ENCODE data around the gene ABTB2. TPM values are rescaled to one million over a fixed set of nuclear protein-coding genes. Genes with fewer than 3 reads are reported as not detected.

ABTB2 gene
- total and polyA plus RNA-seq, 3 experiments from 2014 or later = 0.05 to 5.5 (median 5.4) TPM

DNA sequence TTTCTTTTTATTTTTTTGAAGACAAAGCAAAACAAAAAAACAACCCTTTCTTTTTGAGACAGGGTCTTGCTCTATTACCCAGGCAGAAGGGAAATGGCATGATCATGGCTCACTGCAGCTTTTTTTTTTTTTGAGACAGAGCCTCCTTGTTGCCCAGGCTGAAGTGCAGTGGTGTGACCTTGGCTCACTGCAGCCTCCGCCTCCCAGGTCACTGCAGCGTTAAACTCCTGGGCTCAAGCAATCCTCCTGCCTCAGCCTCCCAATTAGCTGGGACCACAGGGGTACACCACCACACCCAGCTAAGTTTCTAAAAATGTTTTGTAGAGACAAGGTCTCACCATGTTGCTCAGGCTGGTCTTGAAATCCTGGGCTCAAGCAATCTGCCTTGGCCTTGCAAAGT, 124.6 kb downstream of the ABTB2 start:
- peaks cover 17 to 26% (median 25%) of the 10 kb centered on the region in 3 donors for H3K4me1 Mint-ChIP-seq
- Histone ChIP-seq H3K4me3 (ENCODE audit: low read length) (no peak overlapping the region), H3K27ac (ENCODE audit: low read depth, low read length) (no peak overlapping the region), H3K27me3 (ENCODE audit: insufficient read depth, low read length, poor library complexity, severe bottlenecking) (no peaks in the 10 kb centered on the region), H3K4me1 (ENCODE audit: insufficient read depth, low read length) (peaks cover 19% of the 10 kb centered on the region), H3K36me3 (ENCODE audit: insufficient read depth, low read length) (no peaks in the 10 kb centered on the region), H3K9me3 (ENCODE audit: low read length) (no peaks in the 10 kb centered on the region)
- no peak overlapping the region for H3K4me3 Mint-ChIP-seq
- DNase-seq = no peak
- ChIA-PET POLR2A (interaction anchor here (0.6 kb wide), 1 partner anchor 914 kb away, joined by 3 read pairs; no protein-coding TSS in a partner anchor), CTCF (interaction anchor here (1.0 to 1.2 kb wide), 2 partner anchors 16 to 124 kb away, joined by 3 to 6 read pairs; partner anchors contain the start of gene ABTB2)
- no peaks in the 10 kb centered on the region for H3K36me3 Mint-ChIP-seq
- H3K27me3 Mint-ChIP-seq = peaks cover 5 to 23% of the 10 kb centered on the region in 2 donors
- no peak overlapping the region for H3K27ac Mint-ChIP-seq
- no peaks in the 10 kb centered on the region for H3K9me3 Mint-ChIP-seq

DNA sequence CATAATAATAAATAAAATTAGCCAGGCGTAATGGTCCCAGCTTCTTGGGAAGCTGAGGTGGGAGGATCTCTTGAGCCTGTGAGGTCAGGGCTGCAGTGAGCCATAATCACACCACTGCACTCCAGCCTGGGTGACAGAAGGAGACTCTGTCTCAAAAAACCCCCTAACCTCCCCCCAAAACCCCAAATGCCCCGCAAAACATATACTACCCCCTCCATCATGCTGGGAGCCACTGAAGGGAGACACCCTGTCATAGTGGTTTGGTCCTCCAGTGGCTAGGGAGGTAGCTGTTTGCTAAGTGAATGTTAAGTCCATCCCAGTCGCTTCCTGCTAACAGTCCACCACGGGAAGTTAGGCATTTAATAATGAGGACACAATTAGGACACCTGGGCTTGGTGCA, 125.0 kb downstream of the ABTB2 start:
- H3K27ac ChIP-seq (ENCODE audit: low read depth, low read length) = no peak overlapping the region
- POLR2A ChIA-PET = interaction anchor here (0.6 kb wide), 1 partner anchor 914 kb away, joined by 3 read pairs; no protein-coding TSS in a partner anchor

DNA sequence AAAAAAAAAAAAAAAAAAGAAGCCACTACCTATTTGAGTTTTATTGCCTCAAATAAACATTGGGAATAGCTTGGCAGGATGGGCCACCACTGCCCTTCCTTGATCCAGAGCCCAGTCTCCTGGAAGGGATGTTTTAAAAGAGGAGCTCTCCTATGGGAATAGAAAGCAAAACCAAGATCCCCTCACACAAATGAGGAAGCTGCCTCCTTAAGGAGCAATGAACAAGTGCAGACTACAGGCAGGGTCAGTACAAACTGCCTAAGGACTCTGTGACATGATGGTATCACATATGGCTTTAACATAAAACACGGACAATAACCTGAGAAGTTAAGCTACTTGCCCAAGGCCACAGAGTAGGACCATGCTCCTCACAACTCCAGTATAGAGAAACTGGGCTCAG, 131.6 kb downstream of the ABTB2 start:
- Mint-ChIP-seq H3K27me3 (peaks cover 7 to 26% of the 10 kb centered on the region in 2 donors), H3K4me3 (no peak overlapping the region), H3K36me3 (no peaks in the 10 kb centered on the region), H3K9me3 (no peaks in the 10 kb centered on the region), H3K27ac (no peak overlapping the region), H3K4me1 (no peaks in the 10 kb centered on the region)
- ChIA-PET CTCF (interaction anchor here (1.4 kb wide), 1 partner anchor 16 kb away, joined by 3 read pairs; no protein-coding TSS in a partner anchor), POLR2A (no interaction called here)
- no peaks in the 10 kb centered on the region for H3K36me3 ChIP-seq (ENCODE audit: insufficient read depth, low read length)
- H3K27ac ChIP-seq (ENCODE audit: low read depth, low read length) = no peak overlapping the region
- no peaks in the 10 kb centered on the region for H3K27me3 ChIP-seq (ENCODE audit: insufficient read depth, low read length, poor library complexity, severe bottlenecking)
- H3K4me1 ChIP-seq (ENCODE audit: insufficient read depth, low read length) = no peaks in the 10 kb centered on the region
- DNase-seq = no peak
- no peaks in the 10 kb centered on the region for H3K9me3 ChIP-seq (ENCODE audit: low read length)
- no peak overlapping the region for H3K4me3 ChIP-seq (ENCODE audit: low read length)

More for the DNA sequence above, 125.0 kb downstream of the ABTB2 start:
- H3K27ac Mint-ChIP-seq = no peak overlapping the region
- Histone ChIP-seq H3K27me3 (ENCODE audit: insufficient read depth, low read length, poor library complexity, severe bottlenecking) (no peaks in the 10 kb centered on the region), H3K4me1 (ENCODE audit: insufficient read depth, low read length) (peaks cover 19% of the 10 kb centered on the region), H3K9me3 (ENCODE audit: low read length) (no peaks in the 10 kb centered on the region), H3K4me3 (ENCODE audit: low read length) (no peak overlapping the region), H3K36me3 (ENCODE audit: insufficient read depth, low read length) (no peaks in the 10 kb centered on the region)
- CTCF ChIA-PET = interaction anchor here (1.0 kb wide), 1 partner anchor 17 kb away, joined by 3 read pairs; no protein-coding TSS in a partner anchor
- DNase-seq = no peak
- peaks cover 17 to 26% (median 25%) of the 10 kb centered on the region in 3 donors for H3K4me1 Mint-ChIP-seq
- no peaks in the 10 kb centered on the region for H3K9me3 Mint-ChIP-seq
- H3K27me3 Mint-ChIP-seq = peaks cover 5 to 23% of the 10 kb centered on the region in 2 donors
- H3K4me3 Mint-ChIP-seq = no peak overlapping the region
- H3K36me3 Mint-ChIP-seq = no peaks in the 10 kb centered on the region

DNA sequence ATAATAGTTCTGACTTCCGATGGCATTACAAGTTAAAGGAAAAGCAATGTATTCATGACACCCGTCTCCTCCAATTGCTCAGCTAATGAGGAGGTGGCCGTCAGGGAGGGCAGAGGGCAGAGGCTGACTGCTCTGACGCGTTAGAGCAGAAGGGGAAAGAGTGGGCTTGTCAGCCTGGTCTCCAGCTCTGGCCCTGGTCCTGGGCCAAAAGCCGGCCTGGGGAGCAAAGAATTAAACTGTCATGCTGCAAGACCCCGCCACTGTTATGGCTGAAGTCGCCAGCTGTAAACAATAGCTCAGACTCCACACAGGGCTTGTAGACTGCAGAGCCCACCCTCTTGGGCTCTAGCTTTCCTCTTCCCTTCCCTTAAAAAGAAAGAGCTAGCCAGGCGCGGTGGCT, 132.7 kb downstream of the ABTB2 start:
- Histone ChIP-seq H3K27ac (ENCODE audit: low read depth, low read length) (no peak overlapping the region), H3K36me3 (ENCODE audit: insufficient read depth, low read length) (no peaks in the 10 kb centered on the region), H3K9me3 (ENCODE audit: low read length) (no peaks in the 10 kb centered on the region), H3K27me3 (ENCODE audit: insufficient read depth, low read length, poor library complexity, severe bottlenecking) (no peaks in the 10 kb centered on the region), H3K4me1 (ENCODE audit: insufficient read depth, low read length) (no peaks in the 10 kb centered on the region), H3K4me3 (ENCODE audit: low read length) (no peak overlapping the region)
- POLR2A ChIA-PET = no interaction called here
- no peak overlapping the region for H3K4me3 Mint-ChIP-seq
- H3K27ac Mint-ChIP-seq = no peak overlapping the region
- peaks cover 11 to 15% of the 10 kb centered on the region in 2 donors for H3K27me3 Mint-ChIP-seq
- CTCF ChIA-PET = interaction anchor here (0.7 kb wide), 1 partner anchor 51 kb away, joined by 3 read pairs; no protein-coding TSS in a partner anchor
- H3K9me3 Mint-ChIP-seq = no peaks in the 10 kb centered on the region
- DNase-seq = no peak
- no peaks in the 10 kb centered on the region for H3K36me3 Mint-ChIP-seq
- H3K4me1 Mint-ChIP-seq = no peaks in the 10 kb centered on the region

DNA sequence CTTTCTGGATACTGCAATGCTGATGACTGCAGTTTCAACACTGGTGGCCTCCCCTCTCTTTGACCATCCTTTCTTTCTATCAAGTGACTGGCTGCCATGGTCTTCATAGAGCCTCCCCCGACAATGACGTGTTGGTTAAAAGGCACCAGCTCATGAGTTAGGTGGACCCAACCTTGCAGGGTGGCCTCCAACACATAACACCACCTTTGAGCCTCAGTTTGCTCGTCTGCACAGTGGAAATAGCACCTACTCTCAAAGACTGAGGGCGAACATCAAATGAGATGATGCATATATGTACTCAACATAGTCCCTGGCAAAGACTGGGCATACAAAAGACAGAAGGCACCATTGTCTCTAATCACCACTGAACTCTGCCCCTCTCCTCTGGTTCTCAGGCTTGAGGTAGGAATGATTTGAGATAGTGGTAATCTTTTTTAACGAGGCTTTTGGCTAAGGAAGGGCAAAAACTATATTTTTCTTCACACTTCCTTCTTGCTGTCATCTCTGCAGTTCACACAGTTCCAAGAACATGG, 133.3 kb downstream of the ABTB2 start:
- H3K4me3 ChIP-seq (ENCODE audit: low read length) = no peak overlapping the region

DNA sequence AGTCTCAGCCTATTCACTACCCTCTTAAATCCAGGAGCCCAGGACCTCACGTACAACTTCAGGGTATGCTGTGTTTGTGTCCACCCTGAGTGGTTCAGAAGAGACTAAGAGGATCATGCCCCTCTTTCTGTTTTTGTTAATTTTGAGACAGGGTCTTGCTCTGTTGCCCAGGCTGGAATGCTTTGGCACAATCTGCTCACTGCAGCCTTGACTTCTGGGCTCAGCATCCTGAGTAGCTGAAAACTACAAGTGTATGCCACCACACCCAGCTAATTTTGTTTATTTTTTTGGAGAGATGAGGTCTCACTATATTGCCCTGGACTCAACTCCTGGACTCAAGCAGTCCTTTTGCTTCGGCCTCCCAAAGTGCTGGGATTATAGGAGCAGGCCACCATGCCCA, 133.9 kb downstream of the ABTB2 start:
- Histone ChIP-seq H3K9me3 (ENCODE audit: low read length) (no peaks in the 10 kb centered on the region), H3K36me3 (ENCODE audit: insufficient read depth, low read length) (no peaks in the 10 kb centered on the region), H3K4me1 (ENCODE audit: insufficient read depth, low read length) (no peaks in the 10 kb centered on the region), H3K4me3 (ENCODE audit: low read length) (no peak overlapping the region), H3K27me3 (ENCODE audit: insufficient read depth, low read length, poor library complexity, severe bottlenecking) (no peaks in the 10 kb centered on the region), H3K27ac (ENCODE audit: low read depth, low read length) (no peak overlapping the region)
- ChIA-PET CTCF (interaction anchor here (0.8 kb wide), 1 partner anchor 9 kb away, joined by 3 read pairs; no protein-coding TSS in a partner anchor), POLR2A (no interaction called here)
- Mint-ChIP-seq H3K27ac (no peak overlapping the region), H3K4me3 (no peak overlapping the region), H3K4me1 (no peaks in the 10 kb centered on the region), H3K27me3 (peaks cover 9 to 10% of the 10 kb centered on the region in 2 donors), H3K9me3 (no peaks in the 10 kb centered on the region), H3K36me3 (no peaks in the 10 kb centered on the region)
- DNase-seq = no peak

More for the DNA sequence above, 133.3 kb downstream of the ABTB2 start:
- H3K4me3 Mint-ChIP-seq = no peak overlapping the region
- ChIA-PET CTCF (interaction anchor here (0.8 kb wide), 1 partner anchor 9 kb away, joined by 3 read pairs; no protein-coding TSS in a partner anchor), POLR2A (no interaction called here)
- Histone ChIP-seq H3K36me3 (ENCODE audit: insufficient read depth, low read length) (no peaks in the 10 kb centered on the region), H3K4me1 (ENCODE audit: insufficient read depth, low read length) (no peaks in the 10 kb centered on the region), H3K9me3 (ENCODE audit: low read length) (no peaks in the 10 kb centered on the region), H3K27ac (ENCODE audit: low read depth, low read length) (no peak overlapping the region), H3K27me3 (ENCODE audit: insufficient read depth, low read length, poor library complexity, severe bottlenecking) (no peaks in the 10 kb centered on the region)
- H3K9me3 Mint-ChIP-seq = no peaks in the 10 kb centered on the region
- H3K27ac Mint-ChIP-seq = no peak overlapping the region
- no peak for DNase-seq
- peaks cover 9% of the 10 kb centered on the region in 2 donors for H3K27me3 Mint-ChIP-seq
- no peaks in the 10 kb centered on the region for H3K4me1 Mint-ChIP-seq
- no peaks in the 10 kb centered on the region for H3K36me3 Mint-ChIP-seq

DNA sequence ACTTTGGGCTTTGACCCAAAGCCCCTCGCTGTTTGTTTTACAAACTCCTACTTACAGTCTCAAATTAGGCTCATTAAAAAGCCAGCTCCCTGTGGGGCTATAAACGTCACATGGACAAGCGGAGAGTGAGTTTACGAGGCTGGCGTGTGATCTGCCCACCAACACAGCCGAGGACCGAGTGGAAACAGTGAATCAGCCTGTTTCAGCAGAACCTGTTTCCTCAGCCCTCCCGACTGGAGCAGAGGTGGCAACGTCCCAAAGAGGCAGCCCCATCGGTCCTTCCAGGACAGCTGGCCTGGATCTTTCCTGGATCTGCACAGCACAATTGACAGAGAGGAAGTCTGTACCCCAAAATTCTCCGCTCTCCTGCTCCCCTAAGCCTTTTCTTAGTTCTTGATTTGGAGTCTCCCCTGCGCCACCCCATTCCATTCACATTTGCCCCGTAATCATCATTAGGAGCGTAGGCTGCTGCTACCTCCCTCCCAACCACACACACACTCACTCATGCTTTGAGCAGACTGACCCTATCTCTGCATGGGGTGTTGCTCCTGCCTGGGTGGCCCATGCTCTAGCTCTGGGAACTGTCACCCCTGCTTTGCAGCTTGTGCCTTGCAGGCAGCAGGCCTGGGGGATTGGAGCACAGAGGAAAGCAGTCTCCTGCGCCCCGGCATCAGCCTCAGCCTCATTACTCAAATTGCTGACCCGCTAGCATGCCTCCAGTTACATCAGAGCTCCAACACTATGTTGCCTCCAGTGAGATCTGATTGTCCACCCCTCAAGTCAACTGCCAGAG, 134.6 kb downstream of the ABTB2 start:
- Mint-ChIP-seq H3K4me1 (no peaks in the 10 kb centered on the region), H3K36me3 (no peaks in the 10 kb centered on the region), H3K27me3 (peaks cover 9 to 13% of the 10 kb centered on the region in 2 donors), H3K4me3 (no peak overlapping the region), H3K9me3 (no peaks in the 10 kb centered on the region), H3K27ac (no peak overlapping the region)
- Histone ChIP-seq H3K9me3 (ENCODE audit: low read length) (no peaks in the 10 kb centered on the region), H3K27me3 (ENCODE audit: insufficient read depth, low read length, poor library complexity, severe bottlenecking) (no peaks in the 10 kb centered on the region), H3K36me3 (ENCODE audit: insufficient read depth, low read length) (no peaks in the 10 kb centered on the region), H3K4me1 (ENCODE audit: insufficient read depth, low read length) (no peaks in the 10 kb centered on the region), H3K27ac (ENCODE audit: low read depth, low read length) (no peak overlapping the region), H3K4me3 (ENCODE audit: low read length) (no peak overlapping the region)
- CTCF ChIA-PET = no interaction called here
- POLR2A ChIA-PET = no interaction called here
- no peak for DNase-seq

DNA sequence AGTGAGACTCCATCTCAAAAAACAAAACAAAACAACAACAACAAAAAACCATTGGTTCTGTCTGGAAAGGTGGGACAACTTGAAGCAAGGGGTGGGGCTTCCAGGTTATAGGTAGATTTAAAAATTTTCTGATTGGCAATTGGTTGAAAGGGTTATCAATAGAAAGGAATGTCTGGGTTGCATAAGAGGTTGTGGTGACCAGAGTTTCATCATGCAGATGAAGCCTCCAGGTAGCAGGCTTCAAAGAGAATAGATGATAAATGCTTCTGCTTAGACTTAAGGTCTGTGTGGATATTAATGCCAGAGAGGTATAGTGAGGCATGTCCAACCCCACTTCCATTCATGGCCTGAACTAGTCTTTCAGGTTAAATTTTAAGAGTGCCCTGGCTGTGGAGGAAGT, 135.8 kb downstream of the ABTB2 start:
- DNase-seq = no peak
- no peaks in the 10 kb centered on the region for H3K9me3 ChIP-seq (ENCODE audit: low read length)
- H3K4me3 ChIP-seq (ENCODE audit: low read length) = no peak overlapping the region
- peaks cover 9% of the 10 kb centered on the region in 2 donors for H3K27me3 Mint-ChIP-seq
- POLR2A ChIA-PET = no interaction called here
- no peaks in the 10 kb centered on the region for H3K36me3 Mint-ChIP-seq
- no peaks in the 10 kb centered on the region for H3K4me1 ChIP-seq (ENCODE audit: insufficient read depth, low read length)
- no peaks in the 10 kb centered on the region for H3K4me1 Mint-ChIP-seq
- no peaks in the 10 kb centered on the region for H3K36me3 ChIP-seq (ENCODE audit: insufficient read depth, low read length)
- H3K4me3 Mint-ChIP-seq = no peak overlapping the region
- H3K27me3 ChIP-seq (ENCODE audit: insufficient read depth, low read length, poor library complexity, severe bottlenecking) = no peaks in the 10 kb centered on the region
- peak overlapping the region in 1 of 8 donors; percentile 71 for H3K27ac Mint-ChIP-seq
- H3K27ac ChIP-seq (ENCODE audit: low read depth, low read length) = no peak overlapping the region
- H3K9me3 Mint-ChIP-seq = no peaks in the 10 kb centered on the region
- CTCF ChIA-PET = no interaction called here

Measured in CD8-positive, alpha-beta memory T cell (primary cell).